HepG2 (cell line): ENCODE results near the gene UBXN2A. TPM values are rescaled to one million over a fixed set of nuclear protein-coding genes. Genes with fewer than 3 reads are reported as not detected.

ENCODE experiments used
- ATM ChIP-seq: fragments of 450-650 bp; IDR thresholded peaks from 2 replicates; pipeline ENCODE4 v1.7.1; 2017; ENCODE audit warnings: mild to moderate bottlenecking, borderline replicate concordance
- CHD4 ChIP-seq: fragments of 200-600 bp; sonication (generic); IDR thresholded peaks from 2 replicates; pipeline ENCODE4 v1.7.0; 2017; ENCODE audit warnings: mild to moderate bottlenecking, low read length, borderline replicate concordance
- CREM ChIP-seq, 2 experiments: sonication (generic) in 1 of 2; formaldehyde crosslinking in 1 of 2; IDR thresholded peaks; 2 replicates each; pipeline versions ENCODE4 v1.4.0 to v1.6.1; 2016 to 2020; ENCODE audit warnings: antibody characterized with exemption in 1 of 2, mild to moderate bottlenecking in 1 of 2, missing genetic modification reagents in 1 of 2
- HOMEZ ChIP-seq: IDR thresholded peaks from 2 replicates; pipeline ENCODE4 v1.6.1; 2016; ENCODE audit warnings: low read depth
- JARID2 ChIP-seq: sonication (generic); formaldehyde crosslinking; IDR thresholded peaks from 2 replicates; pipeline ENCODE4 v1.8.1; 2023; ENCODE audit warnings: missing genetic modification reagents, inconsistent platforms; ENCODE audit not compliant: insufficient replicate concordance
- KLF15 ChIP-seq: sonication (generic); formaldehyde crosslinking; IDR thresholded peaks from 2 replicates; pipeline ENCODE4 v1.8.1; 2023; ENCODE audit warnings: borderline replicate concordance, mild to moderate bottlenecking, inconsistent platforms, missing genetic modification reagents, mixed read lengths
- NCOA2 ChIP-seq: sonication (generic); formaldehyde crosslinking; IDR thresholded peaks from 2 replicates; pipeline ENCODE4 v1.8.0; 2022; ENCODE audit warnings: inconsistent platforms
- NFYC ChIP-seq: IDR thresholded peaks from 2 replicates; pipeline ENCODE4 v1.6.1; 2016; ENCODE audit warnings: missing genetic modification reagents, missing compliant biosample characterization
- PAWR ChIP-seq: sonication (generic); formaldehyde crosslinking; IDR thresholded peaks from 2 replicates; pipeline ENCODE4 v1.4.0; 2020; ENCODE audit warnings: missing genetic modification reagents, mild to moderate bottlenecking, borderline replicate concordance
- RARA ChIP-seq: IDR thresholded peaks from 2 replicates; pipeline ENCODE4 v1.6.1; 2016; ENCODE audit warnings: missing genetic modification reagents, missing compliant biosample characterization
- RBM39 ChIP-seq: fragments of 200-400 bp; formaldehyde crosslinking; IDR thresholded peaks from one replicate; pipeline ENCODE4 v1.6.1; 2018; ENCODE audit warnings: antibody characterized with exemption, mild to moderate bottlenecking, low read depth, low read length; ENCODE audit not compliant: poor library complexity, severe bottlenecking
- SMAD9 ChIP-seq: sonication (generic); formaldehyde crosslinking; IDR thresholded peaks from 2 replicates; pipeline ENCODE4 v1.5.1; 2020; ENCODE audit warnings: mild to moderate bottlenecking, missing genetic modification reagents
- SRF ChIP-seq: IDR thresholded peaks from 2 replicates; pipeline ENCODE4 v1.6.1; 2011; ENCODE audit warnings: mild to moderate bottlenecking, low read depth, low read length, moderate library complexity
- THAP9 ChIP-seq: sonication (generic); formaldehyde crosslinking; IDR thresholded peaks from 2 replicates; pipeline ENCODE4; 2020; ENCODE audit warnings: missing genetic modification reagents, mild to moderate bottlenecking, borderline replicate concordance
- ZNF205 ChIP-seq: IDR thresholded peaks from 2 replicates; pipeline ENCODE4 v1.6.1; 2018; ENCODE audit warnings: missing biosample characterization, missing genetic modification reagents
- ZNF382 ChIP-seq: sonication (generic); formaldehyde crosslinking; IDR thresholded peaks from 2 replicates; pipeline ENCODE4 v1.5.0; 2020; ENCODE audit warnings: missing genetic modification reagents, mild to moderate bottlenecking, borderline replicate concordance
- ZNF547 ChIP-seq: sonication (generic); formaldehyde crosslinking; IDR thresholded peaks from 2 replicates; pipeline ENCODE4 v1.5.1; 2020; ENCODE audit warnings: mild to moderate bottlenecking, missing genetic modification reagents
- ZNF552 ChIP-seq: sonication (generic); formaldehyde crosslinking; IDR thresholded peaks from 2 replicates; pipeline ENCODE4 v1.9.0; 2022; ENCODE audit warnings: missing genetic modification reagents, mild to moderate bottlenecking, borderline replicate concordance
- ZNF614 ChIP-seq: IDR thresholded peaks from 2 replicates; pipeline ENCODE4 v1.6.1; 2018; ENCODE audit warnings: missing biosample characterization, missing genetic modification reagents, inconsistent platforms, borderline replicate concordance
- ZNF777 ChIP-seq: sonication (generic); formaldehyde crosslinking; IDR thresholded peaks from 2 replicates; pipeline ENCODE4 v1.4.0; 2020; ENCODE audit warnings: missing genetic modification reagents
- polyA plus RNA-seq, 8 experiments: library from polyadenylated mRNA; depleted of rRNA in 3 of 8; stranded (reverse) in 7 of 8; unstranded in 1 of 8; fragments of >200 nt; fragmentation: Illumina TruSeq in 4 of 8; extraction: Trizol in 4 of 8; gene quantifications; 2 replicates each; pipeline versions ENCODE4 v1.2.1 to v1.2.3, GENCODE V29; 2011 to 2016; ENCODE audit warnings: low read depth in 4 of 8, missing spikeins in 1 of 8, mixed read lengths in 1 of 8; ENCODE audit not compliant: insufficient read depth in 1 of 8
- total RNA-seq, 5 experiments: library from RNA; depleted of rRNA; stranded (reverse); fragments of >200 nt; fragmentation: Illumina TruSeq; extraction: Trizol; gene quantifications; 2 replicates each; pipeline ENCODE4 v1.2.3, GENCODE V29; 2016; ENCODE audit warnings: low read depth in 1 of 5
- TF ChIP-seq, protein P1 (sequence below): sonication (generic); formaldehyde crosslinking; IDR thresholded peaks from 2 replicates; pipeline ENCODE4 v1.5.0; 2020; ENCODE audit warnings: mild to moderate bottlenecking, missing genetic modification reagents
- TF ChIP-seq, protein P2 (sequence below): sonication (generic); formaldehyde crosslinking; IDR thresholded peaks from 2 replicates; pipeline ENCODE4 v1.5.0; 2020; ENCODE audit warnings: missing genetic modification reagents

Gene UBXN2A
- total and polyA plus RNA-seq, 2 of the 13 experiments (the other 11 are each of a cell fraction or from before 2014, with no cell fraction given), result 8.3 to 20.9 TPM

GRCh38 chr2:24015562-24016375, 75.5 kb downstream of the UBXN2A start (continued):
- TF ChIP-seq ZNF614 (CRISPR knock-in tag), result peak; percentile 21; the same call in 1 of the 2 replicates
- TF ChIP-seq ATM, result no peak
- no peak; the same call in 1 of the 2 replicates for TF ChIP-seq HOMEZ (CRISPR knock-in tag)
- TF ChIP-seq, protein P1, sequence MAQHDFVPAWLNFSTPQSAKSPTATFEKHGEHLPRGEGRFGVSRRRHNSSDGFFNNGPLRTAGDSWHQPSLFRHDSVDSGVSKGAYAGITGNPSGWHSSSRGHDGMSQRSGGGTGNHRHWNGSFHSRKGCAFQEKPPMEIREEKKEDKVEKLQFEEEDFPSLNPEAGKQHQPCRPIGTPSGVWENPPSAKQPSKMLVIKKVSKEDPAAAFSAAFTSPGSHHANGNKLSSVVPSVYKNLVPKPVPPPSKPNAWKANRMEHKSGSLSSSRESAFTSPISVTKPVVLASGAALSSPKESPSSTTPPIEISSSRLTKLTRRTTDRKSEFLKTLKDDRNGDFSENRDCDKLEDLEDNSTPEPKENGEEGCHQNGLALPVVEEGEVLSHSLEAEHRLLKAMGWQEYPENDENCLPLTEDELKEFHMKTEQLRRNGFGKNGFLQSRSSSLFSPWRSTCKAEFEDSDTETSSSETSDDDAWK (CRISPR knock-in tag), result no peak
- TF ChIP-seq JARID2 (CRISPR knock-in tag), result no peak
- TF ChIP-seq, protein P2, sequence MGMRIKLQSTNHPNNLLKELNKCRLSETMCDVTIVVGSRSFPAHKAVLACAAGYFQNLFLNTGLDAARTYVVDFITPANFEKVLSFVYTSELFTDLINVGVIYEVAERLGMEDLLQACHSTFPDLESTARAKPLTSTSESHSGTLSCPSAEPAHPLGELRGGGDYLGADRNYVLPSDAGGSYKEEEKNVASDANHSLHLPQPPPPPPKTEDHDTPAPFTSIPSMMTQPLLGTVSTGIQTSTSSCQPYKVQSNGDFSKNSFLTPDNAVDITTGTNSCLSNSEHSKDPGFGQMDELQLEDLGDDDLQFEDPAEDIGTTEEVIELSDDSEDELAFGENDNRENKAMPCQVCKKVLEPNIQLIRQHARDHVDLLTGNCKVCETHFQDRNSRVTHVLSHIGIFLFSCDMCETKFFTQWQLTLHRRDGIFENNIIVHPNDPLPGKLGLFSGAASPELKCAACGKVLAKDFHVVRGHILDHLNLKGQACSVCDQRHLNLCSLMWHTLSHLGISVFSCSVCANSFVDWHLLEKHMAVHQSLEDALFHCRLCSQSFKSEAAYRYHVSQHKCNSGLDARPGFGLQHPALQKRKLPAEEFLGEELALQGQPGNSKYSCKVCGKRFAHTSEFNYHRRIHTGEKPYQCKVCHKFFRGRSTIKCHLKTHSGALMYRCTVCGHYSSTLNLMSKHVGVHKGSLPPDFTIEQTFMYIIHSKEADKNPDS (CRISPR knock-in tag), result peak; percentile 92; the same call in 1 of the 2 replicates
- no peak for TF ChIP-seq CHD4
- TF ChIP-seq NFYC (CRISPR knock-in tag), result no peak
- no peak for TF ChIP-seq ZNF547
- no peak for TF ChIP-seq KLF15 (CRISPR knock-in tag)
- no peak; the same call in 1 of the 2 replicates for TF ChIP-seq ZNF382 (CRISPR knock-in tag)
- peak; percentile 72 for TF ChIP-seq RARA (CRISPR knock-in tag)
- no peak for TF ChIP-seq SRF
- peak; percentile 81 for TF ChIP-seq NCOA2 (CRISPR knock-in tag)
- no peak for TF ChIP-seq ZNF552 (CRISPR knock-in tag)
- TF ChIP-seq CREM (IDR thresholded peaks at IDR 0.05), result peak; percentile 42; the same call in 1 of the 2 replicates
- no peak for TF ChIP-seq CREM (CRISPR knock-in tag; IDR thresholded peaks at IDR 0.05)
- TF ChIP-seq ZNF777 (CRISPR knock-in tag), result no peak
- TF ChIP-seq PAWR, result no peak
- peak; percentile 66 for TF ChIP-seq THAP9
- no peak for TF ChIP-seq RBM39
- peak; percentile 81 for TF ChIP-seq ZNF205 (CRISPR knock-in tag)
- TF ChIP-seq SMAD9 (CRISPR knock-in tag), result no peak
